ENCODE measurements around the gene TMEM141.
"Not testable (repeated sequence)": the region's sequence is repeated elsewhere in the genome, so short reads cannot be mapped to it uniquely, and the experiment has no call there.

The TMEM141 gene

DNA sequence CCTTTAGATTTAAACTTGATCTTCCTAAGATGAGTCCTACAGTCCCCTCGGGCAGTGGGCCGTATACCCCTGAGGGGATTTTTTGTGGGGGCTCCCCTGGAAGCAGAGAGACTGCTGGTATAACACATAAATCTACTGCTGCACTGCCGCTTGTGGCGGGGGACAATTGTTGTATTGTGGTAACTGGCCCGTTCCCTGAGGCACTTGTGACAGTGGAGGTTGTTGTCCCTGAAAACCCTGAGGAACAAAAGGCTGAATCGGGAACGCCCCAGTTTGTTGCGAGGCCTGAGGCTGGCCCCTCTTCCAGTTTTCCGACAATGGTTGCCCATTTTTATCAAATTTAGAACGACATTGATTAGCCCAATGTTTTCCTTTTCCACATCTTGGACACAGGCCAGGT is 4.7 kb upstream of the TMEM141 start:
- POLR2A ChIA-PET, result no interaction called here
- DNase-seq (ENCODE audit: extremely low spot score), result no peak
- CTCF ChIA-PET, result interaction anchor here (0.6 kb wide), 1 partner anchor 248 kb away, joined by 3 read pairs; no protein-coding TSS in a partner anchor
- TF ChIP-seq SP1 (IDR thresholded peaks at IDR 0.05) (no peak), ZNF384 (IDR thresholded peaks at IDR 0.05) (no peak), SUZ12 (IDR thresholded peaks at IDR 0.05) (no peak), PKNOX1 (IDR thresholded peaks at IDR 0.05) (no peak), ELF4 (IDR thresholded peaks at IDR 0.05) (no peak), LEF1 (IDR thresholded peaks at IDR 0.05; ENCODE audit: borderline replicate concordance) (no peak), CTBP1 (IDR thresholded peaks at IDR 0.05; ENCODE audit: borderline replicate concordance) (no peak), FOXA1 (IDR thresholded peaks at IDR 0.05) (no peak), L3MBTL2 (conservative IDR thresholded peaks at IDR 0.05) (no peak), HDGF (IDR thresholded peaks at IDR 0.05; ENCODE audit: borderline replicate concordance) (no peak), ARNT (IDR thresholded peaks at IDR 0.05) (no peak), TARDBP (IDR thresholded peaks at IDR 0.05) (no peak), FOXM1 (IDR thresholded peaks at IDR 0.05; ENCODE audit: borderline replicate concordance) (no peak), BHLHE40 (IDR thresholded peaks at IDR 0.05; ENCODE audit: borderline replicate concordance) (no peak), NFRKB (IDR thresholded peaks at IDR 0.05) (no peak), FOXK2 (IDR thresholded peaks at IDR 0.05) (no peak)

DNA sequence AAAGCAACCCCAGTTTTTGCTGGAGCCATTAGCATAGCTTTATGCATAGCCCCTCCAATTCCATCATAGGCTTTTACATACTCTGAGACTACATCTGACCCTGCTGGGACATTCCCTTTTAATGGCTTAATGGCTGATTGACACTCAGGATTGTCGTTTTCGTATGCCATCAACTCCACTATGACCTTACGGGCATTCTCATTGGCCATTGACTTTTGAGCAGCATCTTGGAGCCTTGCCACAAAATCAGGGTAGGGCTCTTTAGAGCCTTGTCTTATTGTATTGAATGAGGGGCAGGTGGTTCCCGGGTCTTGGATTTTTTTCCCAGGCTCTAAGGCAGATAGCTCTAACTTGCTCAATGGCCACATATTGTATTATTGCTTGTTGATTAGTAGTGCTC is 4.2 kb upstream of the TMEM141 start:
- DNase-seq (ENCODE audit: extremely low spot score); POLR2A ChIA-PET: not testable (repeated sequence)
- CTCF ChIA-PET, result interaction anchor here (0.6 to 1.7 kb wide), 2 partner anchors 242 to 248 kb away, joined by 3 to 4 read pairs; no protein-coding TSS in a partner anchor

- no peak for TF ChIP-seq LEF1 (IDR thresholded peaks at IDR 0.05; ENCODE audit: borderline replicate concordance)
- no peak for TF ChIP-seq HDGF (IDR thresholded peaks at IDR 0.05; ENCODE audit: borderline replicate concordance)
- no peak for TF ChIP-seq TARDBP (IDR thresholded peaks at IDR 0.05)
- CTCF ChIA-PET, result interaction anchor here (0.9 to 1.7 kb wide), 2 partner anchors 241 to 276 kb away, joined by 4 read pairs; no protein-coding TSS in a partner anchor
- peak; percentile 68 for DNase-seq (ENCODE audit: extremely low spot score)
- POLR2A ChIA-PET, result no interaction called here
Observed at GRCh38 chr9:136787690-136788400, 3.3 kb upstream of the TMEM141 start.

GRCh38 chr9:136788644-136789522 is 2.3 kb upstream of the TMEM141 start:
- CTCF ChIA-PET, result interaction anchor here (0.6 to 1.7 kb wide), 3 partner anchors 9 to 275 kb away, joined by 3 to 4 read pairs (median 4); no protein-coding TSS in a partner anchor
- POLR2A ChIA-PET; DNase-seq (ENCODE audit: extremely low spot score): not testable (repeated sequence)

DNA sequence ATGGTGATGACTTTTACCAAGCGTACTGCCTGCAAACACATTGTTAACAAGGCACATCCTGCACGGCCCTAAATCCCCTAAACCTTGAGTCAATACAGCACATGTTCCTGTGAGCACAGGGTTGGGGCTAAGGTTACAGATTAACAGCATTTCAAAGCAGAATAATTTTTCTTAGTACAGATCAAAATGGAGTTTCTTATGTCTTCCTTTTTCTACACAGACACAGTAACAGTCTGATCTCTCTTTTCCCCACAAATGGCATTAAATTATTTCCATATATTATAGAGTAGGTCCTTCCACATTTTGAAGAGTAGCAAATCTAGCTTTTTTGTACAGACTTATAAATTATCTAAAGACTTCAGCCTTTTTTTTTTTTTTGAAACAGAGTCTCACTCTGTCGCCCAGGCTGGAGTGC is 1.6 kb upstream of the TMEM141 start:
- no peak for DNase-seq (ENCODE audit: extremely low spot score)
- CTCF ChIA-PET, result no interaction called here
- TF ChIP-seq FOXA1 (IDR thresholded peaks at IDR 0.05) (no peak), FOXM1 (IDR thresholded peaks at IDR 0.05; ENCODE audit: borderline replicate concordance) (no peak), CTBP1 (IDR thresholded peaks at IDR 0.05; ENCODE audit: borderline replicate concordance) (no peak), L3MBTL2 (conservative IDR thresholded peaks at IDR 0.05) (no peak), BHLHE40 (IDR thresholded peaks at IDR 0.05; ENCODE audit: borderline replicate concordance) (no peak), ARNT (IDR thresholded peaks at IDR 0.05) (no peak)
- POLR2A ChIA-PET, result no interaction called here

DNA sequence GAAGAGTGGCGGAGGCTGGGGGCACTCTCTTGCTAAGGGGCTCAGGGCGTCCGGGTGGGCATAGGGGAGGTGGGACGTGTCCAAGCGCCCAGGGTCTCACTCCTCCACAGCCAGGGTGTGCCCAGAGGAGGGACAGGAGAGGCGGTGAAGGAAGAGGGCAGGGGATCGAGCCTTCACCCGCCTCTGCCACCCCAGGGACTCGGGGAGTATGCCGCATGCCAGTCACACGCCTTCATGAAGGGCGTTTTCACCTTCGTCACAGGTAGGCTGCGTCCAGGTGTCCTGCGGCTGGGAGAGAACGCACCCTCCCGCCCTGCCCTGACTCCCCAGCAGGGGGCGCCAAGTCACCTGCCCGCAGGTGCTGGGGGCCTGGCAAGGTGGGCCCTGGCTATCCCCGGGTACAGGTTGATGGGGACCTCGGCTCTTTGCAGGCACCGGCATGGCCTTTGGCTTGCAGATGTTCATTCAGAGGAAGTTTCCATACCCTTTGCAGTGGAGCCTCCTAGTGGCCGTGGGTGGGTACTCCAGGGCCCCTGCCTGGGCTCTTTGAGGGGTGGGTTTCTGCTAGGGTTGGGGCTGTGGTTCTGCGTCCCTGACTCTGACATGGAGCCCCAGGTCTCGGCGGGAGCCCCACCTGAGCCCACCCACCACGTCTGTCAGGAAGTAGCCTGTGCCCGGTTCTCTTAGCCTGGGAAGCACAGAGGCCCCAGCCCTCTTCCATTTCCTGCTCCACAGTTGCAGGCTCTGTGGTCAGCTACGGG is 552 bp downstream of the TMEM141 start:
- no peak for DNase-seq (ENCODE audit: extremely low spot score)
- no peak for TF ChIP-seq ZNF384 (IDR thresholded peaks at IDR 0.05)
- no peak for TF ChIP-seq LEF1 (IDR thresholded peaks at IDR 0.05; ENCODE audit: borderline replicate concordance)
- peak; percentile 48; the same call in 1 of the 2 replicates for TF ChIP-seq L3MBTL2 (conservative IDR thresholded peaks at IDR 0.05)
- TF ChIP-seq BHLHE40 (IDR thresholded peaks at IDR 0.05; ENCODE audit: borderline replicate concordance), result no peak
- TF ChIP-seq SUZ12 (IDR thresholded peaks at IDR 0.05), result no peak
- no peak for TF ChIP-seq SP1 (IDR thresholded peaks at IDR 0.05)
- no peak for TF ChIP-seq HDGF (IDR thresholded peaks at IDR 0.05; ENCODE audit: borderline replicate concordance)
- TF ChIP-seq CTBP1 (IDR thresholded peaks at IDR 0.05; ENCODE audit: borderline replicate concordance), result peak; percentile 67; the same call in 1 of the 2 replicates
- CTCF ChIA-PET, result no interaction called here
- POLR2A ChIA-PET, result interaction anchor here (1.1 kb wide), 1 partner anchor 16 kb away, joined by 3 read pairs; no protein-coding TSS in a partner anchor
